ENCODE measurements around the gene PLPPR4.

DNA sequence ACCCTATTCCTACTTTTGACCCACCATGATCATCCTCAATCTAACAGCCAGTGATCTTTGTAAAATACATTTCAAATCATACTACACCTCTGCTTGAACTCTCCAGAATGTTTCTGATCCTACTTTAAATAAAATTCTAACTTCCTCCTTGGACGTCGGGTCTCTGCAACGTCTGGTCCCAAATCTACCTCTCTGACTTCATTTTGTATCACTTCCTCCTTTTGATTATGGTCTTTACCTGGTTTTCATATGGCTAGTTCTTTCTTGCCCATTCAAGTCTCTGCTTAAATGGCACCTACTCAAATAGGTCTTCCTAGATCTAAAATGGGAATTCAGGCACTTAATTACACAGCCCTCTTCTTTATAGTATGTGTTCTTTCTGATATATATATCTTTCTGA is 18.2 kb downstream of the PLPPR4 start:
- TF ChIP-seq, protein P1, sequence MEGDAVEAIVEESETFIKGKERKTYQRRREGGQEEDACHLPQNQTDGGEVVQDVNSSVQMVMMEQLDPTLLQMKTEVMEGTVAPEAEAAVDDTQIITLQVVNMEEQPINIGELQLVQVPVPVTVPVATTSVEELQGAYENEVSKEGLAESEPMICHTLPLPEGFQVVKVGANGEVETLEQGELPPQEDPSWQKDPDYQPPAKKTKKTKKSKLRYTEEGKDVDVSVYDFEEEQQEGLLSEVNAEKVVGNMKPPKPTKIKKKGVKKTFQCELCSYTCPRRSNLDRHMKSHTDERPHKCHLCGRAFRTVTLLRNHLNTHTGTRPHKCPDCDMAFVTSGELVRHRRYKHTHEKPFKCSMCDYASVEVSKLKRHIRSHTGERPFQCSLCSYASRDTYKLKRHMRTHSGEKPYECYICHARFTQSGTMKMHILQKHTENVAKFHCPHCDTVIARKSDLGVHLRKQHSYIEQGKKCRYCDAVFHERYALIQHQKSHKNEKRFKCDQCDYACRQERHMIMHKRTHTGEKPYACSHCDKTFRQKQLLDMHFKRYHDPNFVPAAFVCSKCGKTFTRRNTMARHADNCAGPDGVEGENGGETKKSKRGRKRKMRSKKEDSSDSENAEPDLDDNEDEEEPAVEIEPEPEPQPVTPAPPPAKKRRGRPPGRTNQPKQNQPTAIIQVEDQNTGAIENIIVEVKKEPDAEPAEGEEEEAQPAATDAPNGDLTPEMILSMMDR (conservative IDR thresholded peaks at IDR 0.05; ENCODE audit: low read depth, low read length) = no peak
- no peak for TF ChIP-seq POLR2A (IDR thresholded peaks at IDR 0.05; ENCODE audit: low read depth, low read length)
- no peak for TF ChIP-seq CEBPB (IDR thresholded peaks at IDR 0.05; ENCODE audit: low read depth, low read length)
- TF ChIP-seq MXI1 (IDR thresholded peaks at IDR 0.05; ENCODE audit: borderline replicate concordance, low read depth, low read length) = no peak
- no peak for TF ChIP-seq CHD1 (IDR thresholded peaks at IDR 0.05; ENCODE audit: low read depth, low read length)

Measured in IMR-90 (cell line).